ENCODE data around the gene CDK8. TPM values are rescaled to one million over a fixed set of nuclear protein-coding genes. Genes with fewer than 3 reads are reported as not detected.

The CDK8 gene
- total RNA-seq, 1 donor from 2014 or later: 12.5 TPM

- DNase-seq (ENCODE audit: low spot score): no peak
Measured at GRCh38 chr13:26440111-26440510, 186.2 kb downstream of the CDK8 start.

GRCh38 chr13:26441476-26441875, 187.5 kb downstream of the CDK8 start:
- DNase-seq (ENCODE audit: low spot score): no peak

- DNase-seq (ENCODE audit: low spot score): no peak
Measured at GRCh38 chr13:26442541-26442940, 188.6 kb downstream of the CDK8 start.

GRCh38 chr13:26445092-26445491, 191.2 kb downstream of the CDK8 start:
- no peak for DNase-seq (ENCODE audit: low spot score)

GRCh38 chr13:26446751-26447150, 192.8 kb downstream of the CDK8 start:
- no peak for DNase-seq (ENCODE audit: low spot score)

GRCh38 chr13:26448032-26448431, 194.1 kb downstream of the CDK8 start:
- DNase-seq (ENCODE audit: low spot score): no peak

- no peak for DNase-seq (ENCODE audit: low spot score)
Measured at GRCh38 chr13:26449063-26449848, 195.3 kb downstream of the CDK8 start.

Other genes starting within 250 kb of the CDK8 start
- 1.1 TPM for gene SHISA2, start 202.1 kb upstream of the CDK8 start, total RNA-seq
- gene RNF6, start 31.8 kb upstream of the CDK8 start, total RNA-seq: 37.4 TPM

Measured in mesenteric fat pad (tissue), 1 donor.